PC-3 (cell line): ENCODE results near the gene FAM151B. TPM values are rescaled to one million over a fixed set of nuclear protein-coding genes. Genes with fewer than 3 reads are reported as not detected.
"Not testable (repeated sequence)": the region's sequence is repeated elsewhere in the genome, so short reads cannot be mapped to it uniquely, and the experiment has no call there.

Source experiments
- ATAC-seq: fragments of 200-7000 bp; cut with Tn5 transposase; 2 replicates; pipeline ENCODE4 v1.9.1; 2020; ENCODE audit warnings: mild to moderate bottlenecking, moderate library complexity
- BruUV-seq: library from RNA; stranded (reverse); fragments of 400-500 nt; replicated peaks from 2 replicates; lab custom pipeline; 2021; lab: Mats Ljungman, UMichigan
- CTCF ChIA-PET: fragments of 300-600 bp; sonication (Branson Sonifier 250); formaldehyde crosslinking; loops from one replicate; lab custom pipeline; 2022; ENCODE audit warnings: antibody characterized with exemption; lab: Charles Lee
- POLR2A ChIA-PET: fragments of 300-600 bp; sonication (Branson Sonifier 250); formaldehyde crosslinking; loops from one replicate; lab custom pipeline; 2022; ENCODE audit warnings: antibody characterized with exemption; ENCODE audit not compliant: unreplicated experiment; lab: Charles Lee
- DNase-seq: peaks from one replicate; pipeline ENCODE4 v3.0.0-alpha.2; 2015
- H2AFZ ChIP-seq: fragments of 300-600 bp; sonication (generic); 2 replicates; pipeline ENCODE4 v1.6.0; 2016; ENCODE audit warnings: antibody characterized with exemption, low read length
- H3F3A ChIP-seq: fragments of 300-600 bp; sonication (generic); one replicate; pipeline ENCODE4 v1.6.0; 2017; ENCODE audit warnings: antibody characterized with exemption, low read length, control low read depth, mild to moderate bottlenecking; ENCODE audit not compliant: unreplicated experiment
- H3K27ac ChIP-seq: fragments of 300-600 bp; sonication (generic); 2 replicates; pipeline ENCODE4 v1.5.1; 2016; ENCODE audit warnings: mild to moderate bottlenecking, low read length
- H3K27me3 ChIP-seq: fragments of 300-600 bp; sonication (generic); 2 replicates; pipeline ENCODE4 v1.6.1; 2016; ENCODE audit warnings: low read length, mixed read lengths
- H3K36me3 ChIP-seq: fragments of 300-600 bp; sonication (generic); 2 replicates; pipeline ENCODE4 v1.6.1; 2016; ENCODE audit warnings: low read depth, mixed run types, low read length, mixed read lengths
- H3K4me1 ChIP-seq: fragments of 300-600 bp; sonication (generic); 2 replicates; pipeline ENCODE4 v1.5.1; 2016; ENCODE audit warnings: low read length; ENCODE audit not compliant: insufficient read depth
- H3K4me2 ChIP-seq: fragments of 300-600 bp; sonication (generic); 2 replicates; pipeline ENCODE4 v1.6.0; 2016; ENCODE audit warnings: low read length
- H3K4me3 ChIP-seq: fragments of 300-600 bp; sonication (generic); 2 replicates; pipeline ENCODE4 v1.5.1; 2016; ENCODE audit warnings: mild to moderate bottlenecking, low read length, mixed read lengths
- H3K79me2 ChIP-seq: fragments of 300-600 bp; sonication (generic); 2 replicates; pipeline ENCODE4 v1.6.1; 2017; ENCODE audit warnings: low read length, mixed read lengths
- H3K9ac ChIP-seq: fragments of 300-600 bp; sonication (generic); 2 replicates; pipeline ENCODE4 v1.6.0; 2016; ENCODE audit warnings: mild to moderate bottlenecking, low read length
- H3K9me2 ChIP-seq: fragments of 300-600 bp; sonication (generic); replicated peaks from 2 replicates; pipeline ENCODE4 v1.6.1; 2016; ENCODE audit warnings: mixed run types, low read length, mixed read lengths
- H3K9me3 ChIP-seq: fragments of 300-600 bp; sonication (generic); 2 replicates; pipeline ENCODE4 v1.6.1; 2016; ENCODE audit warnings: low read length, mixed read lengths
- H4K20me1 ChIP-seq: fragments of 300-600 bp; sonication (generic); 2 replicates; pipeline ENCODE4 v1.6.1; 2016; ENCODE audit warnings: low read length, mixed read lengths
- EZH2 ChIP-seq: fragments of 300-600 bp; sonication (generic); IDR thresholded peaks from one replicate; pipeline ENCODE4 v1.6.1; 2017; ENCODE audit warnings: antibody characterized with exemption, mild to moderate bottlenecking, low read length; ENCODE audit not compliant: unreplicated experiment
- EZH2phosphoT487 ChIP-seq: fragments of 300-600 bp; sonication (generic); IDR thresholded peaks from 2 replicates; pipeline ENCODE4 v1.6.1; 2018; ENCODE audit warnings: mild to moderate bottlenecking, antibody characterized with exemption, low read length, borderline replicate concordance
- intact Hi-C: fragments of 100-400 bp; cut with micrococcal nuclease; formaldehyde crosslinking; loops from 2 replicates; pipeline ENCODE4 v1.9.0; 2023
- total RNA-seq: library from RNA; depleted of rRNA; stranded (reverse); fragments of >200 nt; gene quantifications from 2 replicates; pipeline ENCODE4 v1.2.3, GENCODE V29; 2014
- TF ChIP-seq, protein P1 (sequence below): fragments of 300-600 bp; sonication (generic); conservative IDR thresholded peaks from 2 replicates; pipeline ENCODE4 v1.5.1; 2017; ENCODE audit warnings: antibody characterized with exemption, low read depth, mild to moderate bottlenecking, low read length

Gene FAM151B
- total RNA-seq, 1 experiment from 2014 or later = 1.7 TPM

DNA sequence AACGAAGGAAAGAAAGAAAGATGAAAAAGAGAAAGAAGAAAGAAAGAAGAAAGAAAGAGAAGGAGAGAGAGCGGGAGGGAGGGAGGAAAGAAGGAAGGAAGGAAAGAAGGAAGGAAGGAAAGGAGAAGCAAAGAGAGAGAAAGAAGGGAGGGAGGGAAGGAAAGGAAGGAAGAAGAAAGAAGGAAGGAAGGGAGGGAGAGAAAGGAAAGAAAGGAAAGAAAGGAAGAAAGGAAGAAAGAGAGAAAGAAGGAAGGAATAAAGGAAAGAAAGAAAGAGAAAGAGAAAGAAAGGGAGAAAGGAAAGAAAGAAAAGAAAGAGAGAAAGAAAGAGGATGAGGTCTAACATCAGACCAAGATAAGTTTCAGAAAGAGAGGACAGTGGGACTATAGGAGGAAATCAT lies 91.2 kb downstream of the FAM151B start:
- Histone ChIP-seq H3K36me3 (no peaks in the 10 kb centered on the region), H3K9ac (no peak overlapping the region), H3K27me3 (peaks cover 14% of the 10 kb centered on the region; the same call in 1 of the 2 replicates), H3K4me2 (no peak overlapping the region), H2AFZ (no peak overlapping the region), H3K9me2 (no peaks in the 10 kb centered on the region), H3K9me3 (no peaks in the 10 kb centered on the region), H3K79me2 (no peaks in the 10 kb centered on the region), H3K4me3 (no peak overlapping the region), H3F3A (no peaks in the 10 kb centered on the region), H4K20me1 (no peaks in the 10 kb centered on the region), H3K27ac (no peak overlapping the region), H3K4me1 (no peaks in the 10 kb centered on the region)
- intact Hi-C loops = no loop called here
- ChIA-PET CTCF (no interaction called here), POLR2A (no interaction called here)
- BruUV-seq = no TSS peak
- DNase-seq (no peak), ATAC-seq (no peak)
- TF ChIP-seq EZH2phosphoT487 (no peak), EZH2 (no peak)
- TF ChIP-seq, protein P1, sequence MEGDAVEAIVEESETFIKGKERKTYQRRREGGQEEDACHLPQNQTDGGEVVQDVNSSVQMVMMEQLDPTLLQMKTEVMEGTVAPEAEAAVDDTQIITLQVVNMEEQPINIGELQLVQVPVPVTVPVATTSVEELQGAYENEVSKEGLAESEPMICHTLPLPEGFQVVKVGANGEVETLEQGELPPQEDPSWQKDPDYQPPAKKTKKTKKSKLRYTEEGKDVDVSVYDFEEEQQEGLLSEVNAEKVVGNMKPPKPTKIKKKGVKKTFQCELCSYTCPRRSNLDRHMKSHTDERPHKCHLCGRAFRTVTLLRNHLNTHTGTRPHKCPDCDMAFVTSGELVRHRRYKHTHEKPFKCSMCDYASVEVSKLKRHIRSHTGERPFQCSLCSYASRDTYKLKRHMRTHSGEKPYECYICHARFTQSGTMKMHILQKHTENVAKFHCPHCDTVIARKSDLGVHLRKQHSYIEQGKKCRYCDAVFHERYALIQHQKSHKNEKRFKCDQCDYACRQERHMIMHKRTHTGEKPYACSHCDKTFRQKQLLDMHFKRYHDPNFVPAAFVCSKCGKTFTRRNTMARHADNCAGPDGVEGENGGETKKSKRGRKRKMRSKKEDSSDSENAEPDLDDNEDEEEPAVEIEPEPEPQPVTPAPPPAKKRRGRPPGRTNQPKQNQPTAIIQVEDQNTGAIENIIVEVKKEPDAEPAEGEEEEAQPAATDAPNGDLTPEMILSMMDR = no peak

DNA sequence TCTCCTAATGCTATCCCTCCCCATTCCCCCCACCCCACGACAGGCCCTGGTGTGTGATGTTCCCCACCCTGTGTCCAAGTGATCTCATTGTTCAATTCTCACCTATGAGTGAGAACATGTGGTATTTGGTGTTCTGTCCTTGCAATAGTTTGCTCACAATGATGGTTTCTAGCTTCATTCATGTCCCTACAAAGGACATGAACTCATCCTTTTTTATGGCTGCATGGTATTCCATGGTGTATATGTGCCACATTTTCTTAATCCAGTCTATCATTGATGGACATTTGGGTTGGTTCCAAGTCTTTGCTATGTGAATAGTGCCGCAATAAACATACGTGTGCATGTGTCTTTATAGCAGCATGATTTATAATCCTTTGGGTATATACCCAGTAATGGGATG lies 92.4 kb downstream of the FAM151B start:
- POLR2A ChIA-PET, H3K9ac ChIP-seq, H3K4me1 ChIP-seq: not testable (repeated sequence)

GRCh38 chr5:80584770-80585169 lies 96.9 kb downstream of the FAM151B start:
- no TSS peak for BruUV-seq
- ChIA-PET POLR2A (no interaction called here), CTCF (no interaction called here)
- H3K9ac ChIP-seq = no peak overlapping the region
- H3K36me3 ChIP-seq = no peaks in the 10 kb centered on the region
- H3K27me3 ChIP-seq = no peaks in the 10 kb centered on the region
- H4K20me1 ChIP-seq = no peaks in the 10 kb centered on the region
- no peak overlapping the region for H3K4me3 ChIP-seq
- no peak overlapping the region for H3K27ac ChIP-seq
- H3K4me2 ChIP-seq = no peak overlapping the region
- H3K9me2 ChIP-seq = no peaks in the 10 kb centered on the region
- no peak for TF ChIP-seq EZH2
- TF ChIP-seq, protein P1 = no peak
- TF ChIP-seq EZH2phosphoT487 = no peak
- H2AFZ ChIP-seq = no peak overlapping the region
- DNase-seq (no peak), ATAC-seq (no peak)
- no peaks in the 10 kb centered on the region for H3K79me2 ChIP-seq
- H3F3A ChIP-seq = no peaks in the 10 kb centered on the region
- H3K9me3 ChIP-seq = no peaks in the 10 kb centered on the region
- H3K4me1 ChIP-seq = no peaks in the 10 kb centered on the region
- intact Hi-C loops = no loop called here

More for the DNA sequence above, 92.4 kb downstream of the FAM151B start:
- H4K20me1 ChIP-seq, H3K36me3 ChIP-seq, H3K27me3 ChIP-seq, H3K4me2 ChIP-seq, H3K4me3 ChIP-seq, H2AFZ ChIP-seq, H3F3A ChIP-seq, H3K27ac ChIP-seq, CTCF ChIA-PET, intact Hi-C loops, H3K9me2 ChIP-seq, ATAC-seq, DNase-seq, BruUV-seq, H3K79me2 ChIP-seq, H3K9me3 ChIP-seq: not testable (repeated sequence)
